HepG2 (cell line): Measurements from ENCODE around the gene FSCN2. TPM values are rescaled to one million over a fixed set of nuclear protein-coding genes. Genes with fewer than 3 reads are reported as not detected.
A peak's percentile ranks its signal among the peaks of the same experiment; 100 is the strongest.

Experiments
- FOXO4 ChIP-seq: sonication (generic); formaldehyde crosslinking; conservative IDR thresholded peaks from 2 replicates; pipeline ENCODE4 v1.8.1; 2023; ENCODE audit warnings: missing genetic modification reagents
- IRF9 ChIP-seq: sonication (generic); formaldehyde crosslinking; IDR thresholded peaks from 2 replicates; pipeline ENCODE4 v1.8.0; 2022; ENCODE audit warnings: missing genetic modification reagents, mild to moderate bottlenecking, borderline replicate concordance
- NCOA1 ChIP-seq: sonication (generic); formaldehyde crosslinking; IDR thresholded peaks from 2 replicates; pipeline ENCODE4 v1.9.0; 2021; ENCODE audit warnings: missing genetic modification reagents
- PATZ1 ChIP-seq: sonication (generic); formaldehyde crosslinking; IDR thresholded peaks from 2 replicates; pipeline ENCODE4 v1.4.0; 2020; ENCODE audit warnings: missing genetic modification reagents
- SIN3A ChIP-seq: IDR thresholded peaks from 2 replicates; pipeline ENCODE4 v1.6.1; 2011; ENCODE audit warnings: low read depth, mild to moderate bottlenecking, control low read depth, low read length, borderline replicate concordance
- SP1 ChIP-seq, 2 experiments: fragments of 450-650 bp in 1 of 2; sonication (generic) in 1 of 2; formaldehyde crosslinking in 1 of 2; IDR thresholded peaks; 2 replicates each; pipeline versions ENCODE4 v1.4.0 to v1.6.1; 2016 to 2020; ENCODE audit warnings: missing genetic modification reagents in 1 of 2
- WIZ ChIP-seq: sonication (generic); formaldehyde crosslinking; IDR thresholded peaks from 2 replicates; pipeline ENCODE4 v1.5.1; 2020; ENCODE audit warnings: mild to moderate bottlenecking, missing genetic modification reagents
- YEATS4 ChIP-seq: sonication (generic); formaldehyde crosslinking; IDR thresholded peaks from 2 replicates; pipeline ENCODE4 v1.4.0; 2020; ENCODE audit warnings: missing genetic modification reagents, borderline replicate concordance
- ZNF17 ChIP-seq: sonication (generic); formaldehyde crosslinking; IDR thresholded peaks from 2 replicates; pipeline ENCODE4 v1.5.0; 2020; ENCODE audit warnings: mild to moderate bottlenecking, missing genetic modification reagents
- ZNF354B ChIP-seq: sonication (generic); formaldehyde crosslinking; IDR thresholded peaks from 2 replicates; pipeline ENCODE4 v1.8.0; 2022; ENCODE audit warnings: mild to moderate bottlenecking, missing genetic modification reagents
- ZNF407 ChIP-seq: sonication (generic); formaldehyde crosslinking; IDR thresholded peaks from one replicate; pipeline ENCODE4 v1.5.1; 2020; ENCODE audit warnings: mild to moderate bottlenecking, missing genetic modification reagents; ENCODE audit errors: not compliant biosample characterization
- ZNF747 ChIP-seq: sonication (generic); formaldehyde crosslinking; IDR thresholded peaks from 2 replicates; pipeline ENCODE4 v1.8.1; 2023; ENCODE audit warnings: missing genetic modification reagents, mild to moderate bottlenecking, borderline replicate concordance
- ZNF766 ChIP-seq: sonication (generic); formaldehyde crosslinking; IDR thresholded peaks from 2 replicates; pipeline ENCODE4 v1.5.0; 2020; ENCODE audit warnings: missing genetic modification reagents, borderline replicate concordance
- polyA plus RNA-seq, 8 experiments: library from polyadenylated mRNA; depleted of rRNA in 3 of 8; stranded (reverse) in 7 of 8; unstranded in 1 of 8; fragments of >200 nt; fragmentation: Illumina TruSeq in 4 of 8; extraction: Trizol in 4 of 8; gene quantifications; 2 replicates each; pipeline versions ENCODE4 v1.2.1 to v1.2.3, GENCODE V29; 2011 to 2016; ENCODE audit warnings: low read depth in 4 of 8, missing spikeins in 1 of 8, mixed read lengths in 1 of 8; ENCODE audit not compliant: insufficient read depth in 1 of 8
- total RNA-seq, 5 experiments: library from RNA; depleted of rRNA; stranded (reverse); fragments of >200 nt; fragmentation: Illumina TruSeq; extraction: Trizol; gene quantifications; 2 replicates each; pipeline ENCODE4 v1.2.3, GENCODE V29; 2016; ENCODE audit warnings: low read depth in 1 of 5

The FSCN2 gene
- total and polyA plus RNA-seq, 2 of the 13 experiments (the other 11 are each of a cell fraction or from before 2014, with no cell fraction given), result 0.09 TPM; not detected in 1

GRCh38 chr17:81511804-81512561 is 16.2 kb upstream of the FSCN2 start (continued):
- TF ChIP-seq ZNF407 (CRISPR knock-in tag), result no peak
- TF ChIP-seq YEATS4 (CRISPR knock-in tag), result 0 out of 2 replicates have a peak, but pooled peaks have one; percentile 0
- TF ChIP-seq FOXO4, result no peak
- TF ChIP-seq SIN3A, result peak; percentile 60; the same call in 1 of the 2 replicates
- TF ChIP-seq SP1 (IDR thresholded peaks at IDR 0.05), result no peak
- TF ChIP-seq SP1 (CRISPR knock-in tag; IDR thresholded peaks at IDR 0.05), result no peak
- TF ChIP-seq PATZ1 (CRISPR knock-in tag), result no peak
- TF ChIP-seq IRF9 (CRISPR knock-in tag), result peak; percentile 55; the same call in 1 of the 2 replicates
- 0 out of 2 replicates have a peak, but pooled peaks have one; percentile 73 for TF ChIP-seq WIZ
- peak; percentile 54; the same call in 1 of the 2 replicates for TF ChIP-seq ZNF747 (CRISPR knock-in tag)
- peak; percentile 16; the same call in 1 of the 2 replicates for TF ChIP-seq ZNF766 (CRISPR knock-in tag)
- peak; percentile 88; the same call in 1 of the 2 replicates for TF ChIP-seq NCOA1 (CRISPR knock-in tag)
- TF ChIP-seq ZNF354B (CRISPR knock-in tag), result no peak
- TF ChIP-seq ZNF17 (CRISPR knock-in tag), result 0 out of 2 replicates have a peak, but pooled peaks have one; percentile 20
